GM19395 (cell line): ENCODE measurements around the gene ABO.
"Not testable (repeated sequence)": the region's sequence is repeated elsewhere in the genome, so short reads cannot be mapped to it uniquely, and the experiment has no call there.

Experiments used
- ATAC-seq: cut with Tn5 transposase; IDR thresholded peaks from one replicate; pipeline ENCODE4 v1.9.1; 2021; ENCODE audit warnings: mild to moderate bottlenecking, moderate library complexity; ENCODE audit not compliant: unreplicated experiment

Gene ABO

GRCh38 chr9:133246991-133247390, 28.0 kb downstream of the ABO start:
- no peak for ATAC-seq

DNA sequence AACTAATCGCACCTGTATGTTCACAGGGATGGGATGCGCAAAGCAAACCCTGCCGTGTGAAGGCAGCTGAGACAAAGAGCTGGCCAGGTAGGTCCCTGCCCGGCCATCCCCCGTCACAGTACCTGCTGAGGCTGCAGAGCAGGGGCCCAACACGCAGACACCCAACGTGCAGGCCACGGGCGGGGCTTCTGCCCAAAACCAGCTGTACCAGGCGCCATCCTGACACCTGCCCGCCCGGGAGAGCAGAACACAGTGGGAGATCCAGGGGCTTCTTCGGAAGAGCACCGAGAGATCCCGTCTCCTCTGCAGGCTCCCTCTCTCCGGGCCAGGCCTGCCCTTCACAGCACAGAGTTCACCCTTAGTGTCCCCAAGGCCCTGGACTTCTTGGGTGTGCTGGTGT, 28.4 kb downstream of the ABO start:
- ATAC-seq, result no peak

DNA sequence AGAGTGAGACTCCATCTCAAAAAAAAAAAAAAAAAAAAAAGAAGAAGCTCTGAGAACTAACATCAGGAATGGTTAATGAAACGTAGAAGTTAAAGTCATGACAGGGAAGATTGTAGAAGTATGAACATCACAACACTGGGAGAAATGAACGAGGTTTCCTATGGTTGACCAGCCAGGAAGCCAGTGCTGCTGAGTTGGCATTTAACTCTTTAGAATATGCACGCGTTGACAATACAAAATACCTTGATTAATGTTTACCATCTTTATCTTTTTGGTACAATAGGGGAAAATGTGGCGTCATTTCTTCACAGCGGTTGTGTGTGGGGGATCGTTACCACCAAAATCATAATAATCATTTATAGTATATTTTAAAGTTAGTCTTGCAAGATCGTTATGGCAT, 32.0 kb downstream of the ABO start:
- ATAC-seq, result no peak

DNA sequence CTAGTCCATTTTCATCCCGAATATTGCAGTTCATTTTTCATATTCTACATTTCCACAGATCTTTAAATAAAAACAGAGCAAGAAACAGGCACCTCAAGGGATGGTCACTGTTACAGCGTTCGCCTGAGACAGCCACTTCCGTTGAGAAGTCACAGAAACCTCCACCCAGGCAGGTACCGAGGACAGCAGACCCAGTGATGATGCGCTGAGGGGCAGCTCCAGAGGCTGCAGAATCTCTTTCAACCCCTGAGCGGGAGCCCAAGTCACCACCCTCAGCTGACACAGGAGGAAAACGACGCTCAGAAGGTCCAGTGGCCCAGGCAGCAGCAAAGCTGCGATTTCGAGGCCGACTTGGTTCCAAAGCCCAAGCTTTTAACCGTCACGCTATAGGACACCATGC, 32.8 kb downstream of the ABO start:
- no peak for ATAC-seq

GRCh38 chr9:133239533-133240090, 35.4 kb downstream of the ABO start:
- no peak for ATAC-seq

DNA sequence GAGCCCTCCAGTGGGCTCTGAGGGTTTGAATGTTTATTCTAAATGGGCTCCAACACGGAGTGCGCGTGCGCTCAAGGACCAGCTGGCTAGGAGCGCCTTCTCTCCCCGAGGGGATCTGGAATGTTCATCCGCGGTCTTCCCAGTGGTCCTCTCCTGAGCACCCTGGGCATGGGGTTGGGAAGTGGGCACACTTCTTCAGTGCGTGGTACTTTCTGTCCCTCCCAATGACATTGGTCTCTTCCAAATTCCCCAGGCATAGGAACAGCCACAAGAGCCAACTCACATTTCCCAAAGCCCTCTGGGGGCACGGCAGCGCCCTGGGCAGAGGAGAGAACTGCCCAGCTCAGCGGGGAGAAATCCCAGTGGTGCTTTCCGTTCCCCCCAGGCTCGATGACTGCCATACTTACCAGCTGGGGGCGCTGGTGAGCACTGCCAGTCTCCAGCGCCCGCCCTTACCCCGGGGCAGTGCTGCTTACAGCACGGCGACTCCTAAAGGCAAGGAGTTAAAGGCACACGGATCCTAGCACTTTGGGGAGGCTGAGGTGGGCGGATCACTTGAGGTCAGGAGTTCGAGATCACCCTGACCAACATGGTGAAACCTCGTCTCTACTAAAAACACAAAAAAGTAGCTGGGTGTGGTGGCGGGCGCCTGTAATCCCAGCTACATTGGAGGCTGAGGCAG, 36.0 kb downstream of the ABO start:
- no peak for ATAC-seq

- ATAC-seq, result no peak
Observed at GRCh38 chr9:133238272-133238850, 36.6 kb downstream of the ABO start.

DNA sequence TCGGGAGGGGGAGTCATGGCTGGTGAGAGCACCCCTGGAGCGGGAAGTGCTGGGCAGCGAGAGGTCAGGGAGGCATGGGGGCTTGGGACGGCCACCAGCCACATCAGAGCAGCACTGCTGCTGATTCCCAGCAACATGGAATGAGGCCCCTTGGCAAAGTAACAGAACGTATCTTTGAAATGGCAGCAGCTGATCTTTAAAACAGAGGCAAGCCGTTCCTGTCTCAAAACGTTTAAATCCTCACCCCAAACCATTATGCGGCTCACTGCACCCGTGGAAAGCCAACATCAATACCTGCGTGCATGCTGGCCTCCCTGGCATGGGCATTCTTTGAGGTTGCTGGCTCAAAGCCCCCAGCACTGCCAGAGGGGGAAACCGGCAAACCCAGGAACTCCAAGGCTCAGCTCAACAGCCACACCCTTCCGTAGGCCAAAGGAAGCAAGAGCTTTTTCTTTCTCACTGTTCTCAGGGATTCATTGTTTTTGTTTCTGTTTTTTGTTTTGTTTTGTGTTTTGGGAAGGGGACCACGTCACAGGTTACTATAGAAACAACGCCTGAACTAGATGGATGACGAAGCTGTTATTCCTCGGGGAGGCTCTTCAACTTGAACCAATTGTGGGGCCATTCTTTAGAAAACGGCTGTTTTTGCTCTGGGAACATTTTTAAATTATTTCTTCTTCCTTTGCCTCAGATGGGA, 37.8 kb downstream of the ABO start:
- no peak for ATAC-seq

GRCh38 chr9:133236291-133237034, 38.5 kb downstream of the ABO start:
- not testable (repeated sequence) for ATAC-seq

DNA sequence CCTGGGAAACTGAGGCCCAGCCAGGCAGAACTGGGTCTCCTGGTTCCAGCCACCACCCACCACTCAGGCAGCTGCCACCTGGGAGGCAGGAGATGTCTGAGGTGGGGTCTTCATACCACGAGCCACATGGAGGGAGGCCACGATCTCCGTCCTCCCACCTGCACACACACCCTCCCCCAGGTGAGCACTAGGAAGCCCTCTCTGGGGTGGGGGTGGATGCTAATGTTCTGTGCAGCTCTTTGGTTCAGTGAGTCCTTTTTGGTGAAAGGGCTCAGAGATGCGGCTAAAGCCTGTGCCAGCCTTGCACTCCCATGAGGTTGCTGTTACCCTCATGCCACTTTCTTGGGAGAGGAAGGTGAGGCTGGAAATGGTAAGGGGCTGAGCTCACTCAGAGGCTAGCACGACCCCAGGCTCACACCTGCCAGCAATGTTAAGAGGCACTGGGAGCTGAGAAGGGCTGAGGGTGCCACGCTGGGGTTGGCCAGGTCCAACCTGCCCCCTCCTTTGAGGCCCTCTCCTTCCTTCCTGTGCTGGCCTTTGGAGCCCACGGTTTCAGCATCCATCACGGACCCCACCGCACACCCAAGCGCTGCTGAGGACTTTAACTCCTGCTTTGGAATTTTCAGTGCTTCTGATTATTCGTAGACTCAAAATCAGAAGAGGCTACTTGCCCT, 39.3 kb downstream of the ABO start:
- no peak for ATAC-seq

DNA sequence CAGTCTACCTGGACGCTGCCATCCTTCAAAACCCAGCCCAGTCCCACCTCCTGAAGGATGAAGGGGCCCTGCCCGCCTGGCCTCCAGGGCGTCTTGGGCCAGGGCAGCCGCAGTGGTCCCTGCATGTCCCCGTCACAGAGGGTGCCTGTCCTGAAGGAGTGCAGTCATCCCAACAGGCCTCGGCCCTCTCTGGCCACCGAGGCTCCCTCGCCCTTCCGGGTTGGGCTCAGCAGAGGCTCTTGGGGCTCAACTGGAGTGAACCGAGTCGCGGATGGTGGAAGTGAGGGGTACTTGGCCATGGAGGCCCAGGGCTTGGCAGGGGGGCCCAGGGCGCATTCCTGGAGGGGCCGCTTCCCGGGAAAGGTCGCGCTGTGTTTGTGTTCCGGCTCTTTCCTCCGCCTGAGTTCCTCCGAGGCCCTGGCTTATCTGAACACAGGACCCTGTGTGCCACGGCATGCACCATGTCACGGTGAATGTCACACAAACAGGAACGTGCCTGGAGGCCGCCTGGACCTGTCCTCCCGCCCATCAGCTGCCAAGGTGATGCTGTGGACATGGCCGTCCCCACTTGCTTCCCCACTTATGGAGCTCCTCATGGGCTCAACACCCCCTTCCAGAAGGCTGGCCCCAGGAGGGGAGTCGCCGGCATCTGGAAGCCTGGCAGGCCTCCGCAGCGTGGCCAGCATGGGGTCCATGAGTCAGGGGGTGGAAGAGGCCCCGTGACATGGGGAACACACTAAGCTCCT, 40.3 kb downstream of the ABO start:
- ATAC-seq, result no peak

GRCh38 chr9:133233681-133234432, 41.1 kb downstream of the ABO start:
- ATAC-seq, result no peak

- ATAC-seq, result not testable (repeated sequence)
Observed at GRCh38 chr9:133231934-133232568, 43.0 kb downstream of the ABO start.

DNA sequence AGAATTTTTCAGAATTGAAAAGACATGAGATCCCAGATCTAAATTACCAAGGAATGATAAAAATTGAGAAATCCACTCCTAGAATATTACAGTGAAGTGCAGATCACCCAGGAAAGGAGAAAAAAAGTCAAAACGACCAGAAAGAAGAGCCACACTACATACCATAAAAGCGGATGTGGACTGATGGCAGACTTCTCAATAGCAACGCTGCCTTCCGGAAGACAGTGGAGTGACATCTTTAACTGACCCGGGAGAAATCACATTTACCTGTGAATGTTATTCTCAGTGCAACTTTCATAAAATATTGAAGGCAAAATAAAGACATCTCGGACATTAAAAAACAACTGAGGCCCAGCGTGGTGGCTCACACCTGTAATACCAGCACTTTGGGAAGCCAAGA, 44.5 kb downstream of the ABO start:
- ATAC-seq, result not testable (repeated sequence)

DNA sequence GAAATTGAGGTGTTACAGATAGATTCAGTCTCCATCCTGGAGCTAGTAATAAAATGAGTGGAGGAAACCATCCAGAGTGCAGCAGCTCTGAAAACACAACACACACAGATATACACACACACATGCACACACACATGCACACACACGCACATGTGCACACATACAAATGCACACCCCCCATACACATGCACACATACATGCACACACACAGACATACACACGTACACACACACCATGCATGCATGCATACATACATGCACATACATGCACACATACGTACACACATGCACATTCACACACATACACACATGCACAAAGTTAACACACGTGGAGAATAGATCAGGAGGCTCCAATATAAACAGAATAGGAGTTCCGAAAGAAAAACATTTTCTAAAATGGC, 44.9 kb downstream of the ABO start:
- no peak for ATAC-seq

GRCh38 chr9:133228474-133229193, 46.4 kb downstream of the ABO start:
- ATAC-seq, result not testable (repeated sequence)

- not testable (repeated sequence) for ATAC-seq
Observed at GRCh38 chr9:133227996-133228395, 47.0 kb downstream of the ABO start.

DNA sequence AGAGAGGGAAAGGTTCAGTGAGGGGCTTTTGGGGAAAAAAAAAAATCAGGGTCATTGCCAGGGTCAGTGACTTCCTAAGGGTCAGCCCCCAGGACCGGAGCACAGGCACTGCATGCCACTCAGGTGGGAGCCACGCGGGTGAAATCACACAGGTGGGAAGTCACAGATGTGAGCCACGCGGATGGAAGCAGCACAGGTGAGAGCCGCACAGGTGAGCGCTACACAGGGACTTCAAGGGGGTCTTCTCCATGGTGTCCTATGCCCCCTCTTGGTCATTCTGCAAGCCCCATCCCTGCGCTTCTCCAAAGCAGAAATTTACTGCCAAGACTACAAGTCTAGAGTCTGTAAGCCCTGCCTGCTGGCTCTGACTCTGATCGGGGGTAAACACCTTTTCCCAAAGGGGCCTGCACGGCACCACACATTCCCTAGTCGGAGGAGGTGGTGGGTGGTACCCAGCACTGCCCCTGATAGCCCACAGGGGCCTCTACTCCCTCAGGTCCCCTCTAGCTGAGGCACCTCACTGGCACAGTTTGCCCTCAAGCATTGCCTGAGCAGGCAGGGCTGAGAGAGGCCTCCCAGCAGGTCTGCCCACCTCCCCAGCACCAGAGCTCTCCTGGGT, 47.6 kb downstream of the ABO start:
- no peak for ATAC-seq
